Psoas muscle (tissue), 8 donors: Measurements from ENCODE around the gene LRRTM4. TPM values are rescaled to one million over a fixed set of nuclear protein-coding genes. Genes with fewer than 3 reads are reported as not detected.
"Not testable (repeated sequence)": the region's sequence is repeated elsewhere in the genome, so short reads cannot be mapped to it uniquely, and the experiment has no call there.

Source experiments
- ATAC-seq, 4 donors: fragments of 200-7000 bp; cut with Tn5 transposase; one replicate each; pipeline ENCODE4 v1.9.1; 2020; ENCODE audit warnings: moderate library complexity in 3 of 4, mild to moderate bottlenecking in 2 of 4
- DNase-seq, 2 donors: peaks; one replicate each; pipeline ENCODE4 v3.0.0-alpha.2; 2020
- H3K27ac ChIP-seq: fragments of 200-600 bp; one replicate; pipeline ENCODE4 v1.8.0; 2022
- H3K27me3 ChIP-seq, 3 donors: fragments of 200-600 bp in 1 of 3; one replicate each; pipeline versions ENCODE4 v1.6.1 to v1.8.0; 2013 to 2022; ENCODE audit warnings: low read length in 2 of 3, mild to moderate bottlenecking in 2 of 3, moderate library complexity in 1 of 3; ENCODE audit not compliant: insufficient read depth in 3 of 3
- H3K36me3 ChIP-seq, 2 donors: fragments of 200-600 bp in 1 of 2; one replicate each; pipeline versions ENCODE4 v1.6.1 to v1.8.0; 2013 to 2022; ENCODE audit warnings: low read depth in 1 of 2, mild to moderate bottlenecking in 1 of 2, moderate library complexity in 1 of 2; ENCODE audit not compliant: insufficient read depth in 1 of 2
- H3K4me1 ChIP-seq: fragments of 200-600 bp; one replicate; pipeline ENCODE4 v1.8.0; 2022
- H3K4me3 ChIP-seq: fragments of 200-600 bp; one replicate; pipeline ENCODE4 v1.8.0; 2022; ENCODE audit warnings: mild to moderate bottlenecking
- H3K9me3 ChIP-seq: fragments of 200-600 bp; one replicate; pipeline ENCODE4 v1.8.0; 2022
- WGBS, 3 donors: extraction: QIAGEN DNeasy Blood & Tissue Kit; methylation state at CpG; one replicate each; pipeline versions ENCODE4 v1.1.6 to v1.1.7; 2013; 5-methylcytosine and 5-hydroxymethylcytosine counted together
- intact Hi-C, 2 donors: fragments of 100-400 bp; cut with DNase I; formaldehyde crosslinking; loops; one replicate each; pipeline versions ENCODE4 v1.11.0 to v1.14.2; 2022
- polyA plus RNA-seq, 3 donors: library from polyadenylated mRNA; stranded (reverse); fragments of 200-250 nt; gene quantifications; one replicate each; pipeline ENCODE4 v1.2.3, GENCODE V29; 2013
- total RNA-seq, 4 donors: library from RNA; stranded (reverse); fragmentation: NEBNext Ultra II Directional in 2 of 4; extraction: Animal tissue kit (Norgen Biotek cat#: 25700) in 2 of 4; gene quantifications; one replicate each; pipeline versions ENCODE4 v1.2.1 to v1.2.4, GENCODE V29; 2021 to 2023
- TF ChIP-seq, protein P1 (sequence below): fragments of 200-600 bp; IDR thresholded peaks from one replicate; pipeline ENCODE4 v1.8.0; 2022; ENCODE audit warnings: antibody characterized with exemption
- donor health status: healthy with polysubstance abuse.
- donor health status: DM: no; HTN: no; CAD: no; lungs with moderate emphysema.
- donor health status: Bipolar disorder and iron deficiency.
- donor health status: healthy.
- donor health status: DM: yes; HTN: yes; CAD: no.
- donor health status: DM: no; HTN: no; CAD: no.
- donor health status: DM: no; HTN: no; CAD: no.
- donor health status: DM: yes; HTN: yes; CAD: no.

Gene LRRTM4
- total and polyA plus RNA-seq, 7 donors, result 0.03 to 0.86 (median 0.25) TPM; not detected in 1

GRCh38 chr2:77085561-77085960 is 436.6 kb downstream of the LRRTM4 start:
- H3K4me1 ChIP-seq, result no peaks in the 10 kb centered on the region
- DNase-seq, result no peak
- no peak overlapping the region for H3K4me3 ChIP-seq
- no peak for ATAC-seq
- no peaks in the 10 kb centered on the region for H3K36me3 ChIP-seq
- H3K9me3 ChIP-seq, result no peaks in the 10 kb centered on the region
- 39 to 62% (median 47%) methylated on average over 3 of the region's 3 CpGs for whole genome bisulfite sequencing, 3 donors
- no peaks in the 10 kb centered on the region for H3K27me3 ChIP-seq
- intact Hi-C loops, result no loop called here
- H3K27ac ChIP-seq, result no peak overlapping the region
- TF ChIP-seq, protein P1, sequence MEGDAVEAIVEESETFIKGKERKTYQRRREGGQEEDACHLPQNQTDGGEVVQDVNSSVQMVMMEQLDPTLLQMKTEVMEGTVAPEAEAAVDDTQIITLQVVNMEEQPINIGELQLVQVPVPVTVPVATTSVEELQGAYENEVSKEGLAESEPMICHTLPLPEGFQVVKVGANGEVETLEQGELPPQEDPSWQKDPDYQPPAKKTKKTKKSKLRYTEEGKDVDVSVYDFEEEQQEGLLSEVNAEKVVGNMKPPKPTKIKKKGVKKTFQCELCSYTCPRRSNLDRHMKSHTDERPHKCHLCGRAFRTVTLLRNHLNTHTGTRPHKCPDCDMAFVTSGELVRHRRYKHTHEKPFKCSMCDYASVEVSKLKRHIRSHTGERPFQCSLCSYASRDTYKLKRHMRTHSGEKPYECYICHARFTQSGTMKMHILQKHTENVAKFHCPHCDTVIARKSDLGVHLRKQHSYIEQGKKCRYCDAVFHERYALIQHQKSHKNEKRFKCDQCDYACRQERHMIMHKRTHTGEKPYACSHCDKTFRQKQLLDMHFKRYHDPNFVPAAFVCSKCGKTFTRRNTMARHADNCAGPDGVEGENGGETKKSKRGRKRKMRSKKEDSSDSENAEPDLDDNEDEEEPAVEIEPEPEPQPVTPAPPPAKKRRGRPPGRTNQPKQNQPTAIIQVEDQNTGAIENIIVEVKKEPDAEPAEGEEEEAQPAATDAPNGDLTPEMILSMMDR, result no peak

DNA sequence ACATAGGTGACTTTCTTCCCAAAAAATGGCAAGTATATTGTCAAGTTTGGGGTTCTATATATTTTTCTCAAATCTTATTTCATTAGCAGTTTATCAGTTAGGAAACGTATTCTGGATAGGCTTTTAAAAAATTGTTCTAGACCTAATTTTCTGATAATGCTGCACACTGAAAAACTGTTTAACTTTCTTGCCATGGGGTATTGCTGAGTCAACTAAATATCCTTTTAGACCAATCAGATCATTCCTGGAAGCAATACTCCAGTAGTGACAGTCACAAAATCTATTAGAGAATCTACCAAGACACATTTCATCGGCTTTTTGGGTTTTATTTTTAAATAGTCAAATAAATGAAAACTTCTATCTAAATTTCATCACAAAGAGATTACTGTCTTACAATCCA is 440.6 kb downstream of the LRRTM4 start:
- H3K36me3 ChIP-seq, result no peaks in the 10 kb centered on the region
- H3K27me3 ChIP-seq, result no peaks in the 10 kb centered on the region
- no peaks in the 10 kb centered on the region for H3K9me3 ChIP-seq
- no peak for DNase-seq
- no peak overlapping the region for H3K27ac ChIP-seq
- intact Hi-C loops, result no loop called here
- no peak for ATAC-seq
- H3K4me3 ChIP-seq, result no peak overlapping the region
- TF ChIP-seq, protein P1, result no peak
- H3K4me1 ChIP-seq, result no peaks in the 10 kb centered on the region
- WGBS, 3 donors, result 91 to 93% (median 92%) methylated on average over 2 of the region's 2 CpGs

GRCh38 chr2:77064324-77064723 is 457.9 kb downstream of the LRRTM4 start:
- WGBS, 3 donors, result 75 to 82% (median 79%) methylated on average over 1 of the region's 1 CpG
- H3K9me3 ChIP-seq, result no peaks in the 10 kb centered on the region
- TF ChIP-seq, protein P1, result no peak
- H3K4me3 ChIP-seq, result no peak overlapping the region
- no peak overlapping the region for H3K27ac ChIP-seq
- DNase-seq, result no peak
- H3K4me1 ChIP-seq, result no peaks in the 10 kb centered on the region
- no peaks in the 10 kb centered on the region for H3K36me3 ChIP-seq
- intact Hi-C loops, result no loop called here
- H3K27me3 ChIP-seq, result no peaks in the 10 kb centered on the region
- ATAC-seq, result no peak

DNA sequence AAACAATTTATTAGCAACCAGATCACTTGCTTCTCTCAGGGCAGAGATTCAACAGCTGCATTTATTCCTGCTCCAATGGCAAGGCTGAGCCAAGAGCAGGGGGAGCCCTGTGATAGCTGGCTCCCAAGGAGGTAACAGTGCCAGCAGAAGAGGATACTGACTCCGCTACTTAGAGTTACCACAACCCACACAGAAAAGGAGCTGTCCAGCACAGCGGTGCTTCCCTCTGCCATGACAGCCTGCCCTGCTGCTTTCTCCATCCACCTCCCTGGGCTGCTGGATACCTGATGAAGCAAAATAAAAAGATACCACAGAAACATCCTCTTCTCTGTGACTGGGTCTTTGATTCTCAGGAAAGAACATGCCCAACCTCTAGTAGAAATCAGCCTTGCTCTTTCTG is 467.2 kb downstream of the LRRTM4 start:
- DNase-seq (peak in 1 of 2 donors; percentile 49), ATAC-seq (no peak)
- 44 to 53% (median 49%) methylated on average over 2 of the region's 2 CpGs for WGBS, 3 donors

DNA sequence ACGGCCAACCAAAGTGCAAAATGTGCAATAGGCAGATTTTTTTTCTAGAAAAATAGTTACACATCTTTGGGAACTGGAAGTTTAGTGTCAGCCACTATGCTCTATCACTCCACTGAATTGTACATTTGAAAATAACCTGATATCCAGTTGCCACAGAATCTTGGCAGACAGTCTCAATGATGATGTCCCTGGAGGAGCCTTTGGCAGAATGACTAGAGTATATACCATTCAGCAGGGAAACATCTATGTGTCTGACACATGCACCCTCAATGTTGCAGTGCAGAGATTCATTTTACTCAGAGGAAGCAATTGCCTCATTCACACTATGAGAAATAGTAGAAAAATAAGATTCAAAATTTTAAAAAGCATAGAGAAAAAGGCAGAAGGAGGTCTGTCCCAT is 475.8 kb downstream of the LRRTM4 start:
- WGBS, 3 donors, result 37 to 45% (median 40%) methylated on average over 1 of the region's 1 CpG
- no peaks in the 10 kb centered on the region for H3K36me3 ChIP-seq
- no peak for ATAC-seq
- no peaks in the 10 kb centered on the region for H3K4me1 ChIP-seq
- no peak overlapping the region for H3K27ac ChIP-seq
- no peak for DNase-seq
- TF ChIP-seq, protein P1, result no peak
- intact Hi-C loops, result no loop called here
- no peaks in the 10 kb centered on the region for H3K9me3 ChIP-seq
- no peak overlapping the region for H3K4me3 ChIP-seq
- H3K27me3 ChIP-seq, result no peaks in the 10 kb centered on the region

More for the DNA sequence above, 467.2 kb downstream of the LRRTM4 start:
- intact Hi-C loops, result no loop called here
- no peaks in the 10 kb centered on the region for H3K36me3 ChIP-seq
- TF ChIP-seq, protein P1, result no peak
- no peak overlapping the region for H3K4me3 ChIP-seq
- no peaks in the 10 kb centered on the region for H3K27me3 ChIP-seq
- no peak overlapping the region for H3K27ac ChIP-seq
- peaks cover 3% of the 10 kb centered on the region for H3K9me3 ChIP-seq
- no peaks in the 10 kb centered on the region for H3K4me1 ChIP-seq

DNA sequence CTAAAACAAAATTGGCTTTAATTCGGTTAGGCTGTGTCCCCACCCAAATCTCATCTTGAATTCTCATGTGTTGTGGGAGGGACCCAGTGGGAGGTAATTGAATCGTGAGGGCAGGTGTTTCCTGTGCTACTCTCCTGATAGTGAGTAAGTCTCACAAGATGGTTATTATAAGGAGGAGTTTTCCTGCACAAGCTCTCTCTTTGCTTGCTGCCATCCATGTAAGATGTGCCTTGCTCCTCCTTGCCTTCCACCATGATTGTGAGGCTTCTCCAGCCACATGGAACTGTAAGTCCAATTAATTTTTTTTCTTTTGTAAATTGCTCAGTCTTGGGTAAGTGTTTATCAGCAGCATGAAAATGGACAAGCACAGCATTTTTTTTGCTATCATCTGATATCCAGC is 476.7 kb downstream of the LRRTM4 start:
- H3K27me3 ChIP-seq, H3K9me3 ChIP-seq, H3K27ac ChIP-seq, ATAC-seq, H3K36me3 ChIP-seq, intact Hi-C loops, H3K4me1 ChIP-seq, DNase-seq, H3K4me3 ChIP-seq: not testable (repeated sequence)
- WGBS, 3 donors, result 75 to 80% (median 76%) methylated on average over 2 of the region's 2 CpGs
